ENCODE measurements around the gene USP13.

- no peak for TF ChIP-seq CTCF (IDR thresholded peaks at IDR 0.05)
- no peak for TF ChIP-seq POLR2A (IDR thresholded peaks at IDR 0.05)
Observed at GRCh38 chr3:179734497-179735281, 81.8 kb downstream of the USP13 start.

Measured in gastroesophageal sphincter (tissue), 3 donors.